GM21526 (cell line): ENCODE results near the gene PCDH10.
"Not testable (repeated sequence)": the region's sequence is repeated elsewhere in the genome, so short reads cannot be mapped to it uniquely, and the experiment has no call there.

Experiments
- ATAC-seq: cut with Tn5 transposase; IDR thresholded peaks from one replicate; pipeline ENCODE4 v1.9.1; 2021; ENCODE audit warnings: moderate library complexity; ENCODE audit not compliant: unreplicated experiment, low FRiP score

The PCDH10 gene

GRCh38 chr4:133240451-133240850 lies 91.4 kb downstream of the PCDH10 start:
- ATAC-seq = not testable (repeated sequence)
